Keratinocyte (primary cell): ENCODE results near the gene LARGE1.

Experiments
- EZH2 ChIP-seq: IDR thresholded peaks from one replicate; pipeline ENCODE4 v1.6.1; 2012; ENCODE audit warnings: inconsistent platforms, mild to moderate bottlenecking, low read length, moderate library complexity
- TF ChIP-seq, protein P1 (sequence below), 3 experiments: IDR thresholded peaks in 1 of 3; conservative IDR thresholded peaks in 1 of 3; optimal IDR thresholded peaks in 1 of 3; 2 replicates in 2 of 3; 3 replicates in 1 of 3; pipeline versions ENCODE3 to v1.5.1; 2011; ENCODE audit warnings: low read length in 3 of 3, mild to moderate bottlenecking in 3 of 3, moderate library complexity in 2 of 3, control low read depth in 1 of 3, inconsistent platforms in 1 of 3; ENCODE audit not compliant: insufficient read depth in 2 of 3; ENCODE audit errors: extremely low read depth in 1 of 3

DNA sequence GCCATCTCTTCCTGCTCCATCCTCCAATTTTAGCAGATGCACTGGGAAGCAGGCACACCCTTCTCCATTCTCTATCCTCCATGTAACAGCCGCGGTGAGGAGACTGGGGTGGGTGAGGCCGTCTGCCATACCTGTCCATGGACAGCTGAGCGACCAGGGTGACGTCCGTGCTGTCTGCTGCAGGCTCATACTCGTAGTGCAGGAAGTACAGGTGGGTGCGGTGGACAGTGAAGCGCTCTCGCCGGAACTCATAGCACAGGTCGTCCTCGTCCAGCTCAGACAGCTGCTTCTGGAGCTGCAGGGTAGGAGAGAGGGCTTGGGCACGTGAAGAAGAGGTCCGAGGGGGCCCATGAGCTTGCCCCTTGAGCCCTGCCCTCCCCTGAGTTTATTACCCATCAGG, 604.3 kb downstream of the LARGE1 start:
- TF ChIP-seq, protein P1, sequence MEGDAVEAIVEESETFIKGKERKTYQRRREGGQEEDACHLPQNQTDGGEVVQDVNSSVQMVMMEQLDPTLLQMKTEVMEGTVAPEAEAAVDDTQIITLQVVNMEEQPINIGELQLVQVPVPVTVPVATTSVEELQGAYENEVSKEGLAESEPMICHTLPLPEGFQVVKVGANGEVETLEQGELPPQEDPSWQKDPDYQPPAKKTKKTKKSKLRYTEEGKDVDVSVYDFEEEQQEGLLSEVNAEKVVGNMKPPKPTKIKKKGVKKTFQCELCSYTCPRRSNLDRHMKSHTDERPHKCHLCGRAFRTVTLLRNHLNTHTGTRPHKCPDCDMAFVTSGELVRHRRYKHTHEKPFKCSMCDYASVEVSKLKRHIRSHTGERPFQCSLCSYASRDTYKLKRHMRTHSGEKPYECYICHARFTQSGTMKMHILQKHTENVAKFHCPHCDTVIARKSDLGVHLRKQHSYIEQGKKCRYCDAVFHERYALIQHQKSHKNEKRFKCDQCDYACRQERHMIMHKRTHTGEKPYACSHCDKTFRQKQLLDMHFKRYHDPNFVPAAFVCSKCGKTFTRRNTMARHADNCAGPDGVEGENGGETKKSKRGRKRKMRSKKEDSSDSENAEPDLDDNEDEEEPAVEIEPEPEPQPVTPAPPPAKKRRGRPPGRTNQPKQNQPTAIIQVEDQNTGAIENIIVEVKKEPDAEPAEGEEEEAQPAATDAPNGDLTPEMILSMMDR (optimal IDR thresholded peaks at IDR 0.05 in 1 of 3, IDR thresholded peaks at IDR 0.05 in 1 of 3, conservative IDR thresholded peaks at IDR 0.05 in 1 of 3; ENCODE audit: extremely low read depth in 1 of 3, insufficient read depth in 2 of 3, low read length in 3 of 3): no peak
- TF ChIP-seq EZH2: no peak
